Keratinocyte (primary cell): Measurements from ENCODE around the gene ADAMTSL3.

Source experiments
- EZH2 ChIP-seq: IDR thresholded peaks from one replicate; pipeline ENCODE4 v1.6.1; 2012; ENCODE audit warnings: inconsistent platforms, mild to moderate bottlenecking, low read length, moderate library complexity
- TF ChIP-seq, protein P1 (sequence below), 3 experiments: IDR thresholded peaks in 1 of 3; conservative IDR thresholded peaks in 1 of 3; optimal IDR thresholded peaks in 1 of 3; 2 replicates in 2 of 3; 3 replicates in 1 of 3; pipeline versions ENCODE3 to v1.5.1; 2011; ENCODE audit warnings: low read length in 3 of 3, mild to moderate bottlenecking in 3 of 3, moderate library complexity in 2 of 3, control low read depth in 1 of 3, inconsistent platforms in 1 of 3; ENCODE audit not compliant: insufficient read depth in 2 of 3; ENCODE audit errors: extremely low read depth in 1 of 3

DNA sequence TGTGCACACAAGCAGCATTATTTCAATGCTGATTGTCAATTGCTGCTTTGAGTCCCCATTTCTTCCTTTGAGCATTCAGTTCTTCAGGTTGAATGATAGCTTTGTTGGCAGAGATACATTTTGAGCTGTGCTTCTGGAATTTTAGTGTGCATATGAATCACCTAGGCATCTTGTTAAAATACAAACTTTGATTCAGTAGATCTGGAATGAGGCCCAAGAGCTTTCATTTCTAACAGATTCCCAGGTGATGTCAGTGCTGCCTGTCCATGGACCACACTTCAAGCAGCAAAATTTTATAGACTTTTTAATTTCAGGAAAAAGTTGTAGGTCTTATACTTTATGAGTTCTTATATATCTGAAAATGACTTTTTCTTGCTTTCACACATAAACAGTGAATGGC lies 131.1 kb downstream of the ADAMTSL3 start:
- no peak for TF ChIP-seq EZH2
- TF ChIP-seq, protein P1, sequence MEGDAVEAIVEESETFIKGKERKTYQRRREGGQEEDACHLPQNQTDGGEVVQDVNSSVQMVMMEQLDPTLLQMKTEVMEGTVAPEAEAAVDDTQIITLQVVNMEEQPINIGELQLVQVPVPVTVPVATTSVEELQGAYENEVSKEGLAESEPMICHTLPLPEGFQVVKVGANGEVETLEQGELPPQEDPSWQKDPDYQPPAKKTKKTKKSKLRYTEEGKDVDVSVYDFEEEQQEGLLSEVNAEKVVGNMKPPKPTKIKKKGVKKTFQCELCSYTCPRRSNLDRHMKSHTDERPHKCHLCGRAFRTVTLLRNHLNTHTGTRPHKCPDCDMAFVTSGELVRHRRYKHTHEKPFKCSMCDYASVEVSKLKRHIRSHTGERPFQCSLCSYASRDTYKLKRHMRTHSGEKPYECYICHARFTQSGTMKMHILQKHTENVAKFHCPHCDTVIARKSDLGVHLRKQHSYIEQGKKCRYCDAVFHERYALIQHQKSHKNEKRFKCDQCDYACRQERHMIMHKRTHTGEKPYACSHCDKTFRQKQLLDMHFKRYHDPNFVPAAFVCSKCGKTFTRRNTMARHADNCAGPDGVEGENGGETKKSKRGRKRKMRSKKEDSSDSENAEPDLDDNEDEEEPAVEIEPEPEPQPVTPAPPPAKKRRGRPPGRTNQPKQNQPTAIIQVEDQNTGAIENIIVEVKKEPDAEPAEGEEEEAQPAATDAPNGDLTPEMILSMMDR (optimal IDR thresholded peaks at IDR 0.05 in 1 of 3, IDR thresholded peaks at IDR 0.05 in 1 of 3, conservative IDR thresholded peaks at IDR 0.05 in 1 of 3; ENCODE audit: extremely low read depth in 1 of 3, insufficient read depth in 2 of 3, low read length in 3 of 3) = no peak
